Stimulated activated CD4-positive, alpha-beta T cell treated with anti-CD3 and anti-CD28 coated beads, Interleukin-15, amount 100 ng/mL, for 48 hours (primary cell): ENCODE measurements around the gene AMHR2.
"Not testable (repeated sequence)": the region's sequence is repeated elsewhere in the genome, so short reads cannot be mapped to it uniquely, and the experiment has no call there.

ENCODE experiments used
- DNase-seq, 2 donors: peaks; one replicate each; pipeline ENCODE4 v3.0.0-alpha.2; 2020; ENCODE audit warnings: low read depth in 2 of 2

AMHR2 gene

DNA sequence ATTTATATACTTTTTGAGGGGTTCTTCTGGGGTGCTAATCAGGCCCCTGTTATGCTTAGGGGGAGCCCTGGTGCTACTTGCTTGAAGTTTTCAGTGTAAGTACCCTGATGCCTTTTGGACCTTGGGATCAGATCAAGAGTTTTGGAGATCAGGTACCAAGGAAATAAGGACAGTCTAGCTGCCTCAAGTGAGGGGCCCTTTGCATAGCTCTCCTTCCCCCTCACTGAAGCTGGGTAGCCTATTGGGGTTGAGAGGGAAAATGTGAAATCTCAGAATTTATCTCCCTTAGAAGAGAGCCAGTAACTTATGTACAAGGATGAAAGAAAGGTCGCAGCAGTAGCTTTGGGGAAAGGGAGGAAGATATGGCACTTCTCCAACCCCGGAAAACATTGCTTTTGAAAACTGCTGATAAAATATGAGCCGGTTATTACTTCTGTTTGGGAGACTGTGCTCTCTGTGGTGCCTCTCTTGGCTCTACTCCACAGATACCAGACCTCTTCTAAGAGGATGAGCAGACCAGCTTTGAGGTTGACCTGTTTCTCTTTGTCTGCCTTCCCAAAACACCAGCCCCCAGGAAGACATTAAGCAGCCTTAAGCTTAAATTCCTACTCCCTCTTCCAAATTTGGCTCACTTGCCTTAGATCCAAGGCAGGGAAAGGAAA, 8.8 kb upstream of the AMHR2 start:
- no peak for DNase-seq

DNA sequence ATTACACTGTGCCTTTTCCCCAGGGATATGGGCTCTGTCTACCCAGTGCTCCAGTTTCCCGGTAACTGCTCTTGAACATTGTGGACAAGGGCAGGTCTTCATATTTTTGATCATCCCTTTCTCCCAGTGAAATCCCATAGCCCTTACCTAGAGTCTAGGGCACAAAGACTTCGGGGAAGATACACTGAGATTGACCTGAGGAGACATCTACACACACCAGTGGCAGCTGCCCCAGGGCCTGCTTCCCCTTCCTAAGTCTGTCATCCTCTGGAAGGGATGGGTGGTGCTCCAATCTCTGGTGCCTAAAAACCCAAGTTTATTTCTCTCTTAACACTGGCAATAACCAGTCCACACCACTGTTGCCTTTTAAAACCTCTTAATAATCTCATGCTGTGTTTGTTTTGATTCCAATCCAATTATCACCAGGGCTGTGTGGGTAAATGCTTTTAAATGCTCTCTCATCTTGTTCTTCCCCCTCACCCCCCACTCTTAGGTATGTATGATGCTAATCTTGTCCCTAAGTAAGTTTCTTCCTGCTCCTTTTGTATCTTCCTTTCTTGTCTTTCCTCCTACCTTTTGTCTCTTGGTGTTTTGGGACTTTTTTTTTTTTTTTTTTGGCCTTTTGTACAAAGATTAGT, 7.8 kb upstream of the AMHR2 start:
- DNase-seq: not testable (repeated sequence)

DNA sequence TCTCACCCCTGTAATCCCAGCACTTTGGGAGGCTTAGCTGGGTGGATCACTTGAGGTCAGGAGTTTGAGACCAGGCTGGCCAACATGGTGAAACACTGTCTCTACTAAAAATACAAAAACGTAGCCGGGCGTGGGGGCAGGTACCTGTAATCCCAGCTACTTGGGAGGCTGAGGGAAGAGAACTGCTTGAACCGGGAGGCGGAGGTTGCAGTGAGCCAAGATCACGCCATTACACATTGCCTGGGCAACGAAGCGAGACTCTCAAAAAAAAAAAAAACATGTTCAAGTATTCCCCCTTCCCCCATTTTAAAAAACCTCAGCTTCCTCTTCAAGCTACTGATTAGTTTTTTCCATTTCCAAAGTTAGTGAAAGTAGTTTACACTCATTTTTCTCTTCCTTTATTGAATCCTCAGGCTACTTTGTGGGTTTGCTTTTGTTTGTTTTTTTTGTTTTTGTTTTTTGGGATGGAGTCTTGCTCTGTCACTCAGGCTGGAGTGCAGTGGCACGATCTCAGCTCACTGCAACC, 6.3 kb upstream of the AMHR2 start:
- DNase-seq: not testable (repeated sequence)

DNA sequence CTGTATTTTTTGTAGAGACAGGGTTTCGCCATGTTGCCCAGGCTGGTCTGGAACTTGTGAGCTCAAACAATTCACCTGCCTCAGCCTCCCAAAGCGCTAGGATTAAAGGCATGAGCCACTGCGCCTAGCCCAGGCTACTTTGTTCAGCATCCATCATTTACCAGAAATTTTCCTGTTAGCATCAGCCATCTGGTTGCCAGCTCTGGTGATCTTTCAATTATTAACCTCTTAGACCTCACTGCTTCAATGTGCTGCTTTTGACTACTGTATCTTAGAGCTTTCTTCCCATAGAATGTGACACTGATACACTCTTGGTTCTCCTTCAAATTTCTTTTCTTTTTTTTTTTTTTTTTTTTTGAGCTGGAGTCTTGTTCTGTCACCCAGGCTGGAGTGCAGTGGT, 5.4 kb upstream of the AMHR2 start:
- no peak for DNase-seq

DNA sequence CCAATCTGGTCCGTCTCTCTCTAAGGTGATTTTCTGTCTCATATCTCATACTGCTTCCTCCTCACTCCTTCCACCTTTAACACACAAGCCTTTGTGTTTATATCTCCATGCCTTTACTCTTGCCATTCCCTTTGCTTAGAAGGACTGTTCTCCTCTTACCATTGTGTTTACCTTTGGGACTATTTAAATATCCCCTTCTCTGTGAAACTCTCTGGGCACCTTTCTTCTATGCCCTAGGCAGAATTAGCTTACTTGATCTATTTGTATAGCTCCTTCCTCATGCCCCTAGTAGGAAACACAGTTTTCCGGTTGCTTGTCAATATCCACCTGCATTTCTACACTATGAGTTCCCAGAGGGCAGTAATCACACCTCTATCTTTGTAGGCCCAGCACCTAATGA, 3.9 kb upstream of the AMHR2 start:
- no peak for DNase-seq

DNA sequence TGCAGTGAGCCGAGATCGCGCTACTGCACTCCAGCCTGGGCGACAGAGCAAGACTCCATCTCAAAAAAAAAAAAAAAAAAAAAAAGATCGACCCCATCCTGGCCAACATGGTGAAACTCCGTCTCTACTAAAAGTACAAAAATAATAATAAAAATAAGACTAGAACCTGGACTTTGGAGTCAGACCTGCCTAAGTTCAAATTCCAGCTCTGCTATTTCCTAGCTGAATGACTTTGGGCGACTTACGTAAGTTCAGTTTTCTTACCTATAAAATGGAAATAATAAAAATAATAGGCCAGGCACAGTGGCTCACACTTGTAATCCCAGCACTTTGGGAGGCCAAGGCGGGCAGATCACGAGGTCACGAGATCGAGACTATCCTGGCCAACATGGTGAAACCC, 1.4 kb upstream of the AMHR2 start:
- not testable (repeated sequence) for DNase-seq

DNA sequence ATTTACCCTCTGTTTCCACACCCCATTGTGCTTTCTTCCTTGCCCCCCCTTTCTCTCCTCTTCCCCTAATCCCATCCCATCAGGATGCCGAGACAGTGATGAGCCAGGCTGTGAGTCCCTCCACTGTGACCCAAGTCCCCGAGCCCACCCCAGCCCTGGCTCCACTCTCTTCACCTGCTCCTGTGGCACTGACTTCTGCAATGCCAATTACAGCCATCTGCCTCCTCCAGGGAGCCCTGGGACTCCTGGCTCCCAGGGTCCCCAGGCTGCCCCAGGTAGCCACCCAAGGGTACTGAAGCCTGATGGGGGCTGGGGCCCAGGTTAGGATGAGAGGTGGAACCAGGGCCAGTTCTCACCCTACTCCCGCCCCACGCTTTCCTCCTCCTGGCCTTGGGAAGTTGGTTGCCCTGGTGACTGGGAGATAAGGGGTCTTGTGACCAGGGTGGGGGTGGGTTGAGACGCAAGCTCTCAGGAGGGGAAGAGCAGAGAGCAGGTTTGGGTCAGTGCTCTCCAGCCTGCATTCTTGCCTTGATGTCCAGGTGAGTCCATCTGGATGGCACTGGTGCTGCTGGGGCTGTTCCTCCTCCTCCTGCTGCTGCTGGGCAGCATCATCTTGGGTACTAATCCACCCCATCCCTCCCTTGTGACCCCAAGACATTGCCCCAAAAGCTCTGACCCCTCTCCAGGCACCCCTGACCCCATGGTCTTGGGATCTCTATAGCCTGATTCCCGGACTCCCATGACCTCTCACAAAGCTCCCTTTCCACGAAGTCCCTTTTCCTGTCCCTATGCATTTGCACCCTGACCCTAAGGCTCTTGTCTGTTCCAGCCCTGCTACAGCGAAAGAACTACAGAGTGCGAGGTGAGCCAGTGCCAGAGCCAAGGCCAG, 1.2 kb downstream of the AMHR2 start:
- no peak for DNase-seq

DNA sequence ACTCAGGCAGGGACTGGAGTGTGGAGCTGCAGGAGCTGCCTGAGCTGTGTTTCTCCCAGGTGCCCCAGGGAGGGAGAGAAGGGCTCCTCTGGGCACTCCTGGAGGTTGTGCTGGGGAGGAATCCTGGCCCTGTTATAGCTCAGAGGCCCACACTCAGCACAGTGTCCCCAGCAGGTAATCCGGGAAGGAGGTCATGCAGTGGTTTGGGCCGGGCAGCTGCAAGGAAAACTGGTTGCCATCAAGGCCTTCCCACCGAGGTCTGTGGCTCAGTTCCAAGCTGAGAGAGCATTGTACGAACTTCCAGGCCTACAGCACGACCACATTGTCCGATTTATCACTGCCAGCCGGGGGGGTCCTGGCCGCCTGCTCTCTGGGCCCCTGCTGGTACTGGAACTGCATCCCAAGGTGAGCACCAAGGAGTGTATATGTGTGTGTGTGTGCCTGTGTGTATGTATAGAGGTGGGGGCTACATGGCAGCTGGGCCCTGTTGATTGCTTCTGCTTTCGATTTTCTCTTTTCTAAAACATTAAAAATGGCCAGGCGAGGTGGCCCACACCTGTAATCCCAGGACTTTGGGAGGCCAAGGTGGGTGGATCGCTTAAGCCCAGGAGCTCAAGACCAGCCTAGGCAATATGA, 2.0 kb downstream of the AMHR2 start:
- no peak for DNase-seq

DNA sequence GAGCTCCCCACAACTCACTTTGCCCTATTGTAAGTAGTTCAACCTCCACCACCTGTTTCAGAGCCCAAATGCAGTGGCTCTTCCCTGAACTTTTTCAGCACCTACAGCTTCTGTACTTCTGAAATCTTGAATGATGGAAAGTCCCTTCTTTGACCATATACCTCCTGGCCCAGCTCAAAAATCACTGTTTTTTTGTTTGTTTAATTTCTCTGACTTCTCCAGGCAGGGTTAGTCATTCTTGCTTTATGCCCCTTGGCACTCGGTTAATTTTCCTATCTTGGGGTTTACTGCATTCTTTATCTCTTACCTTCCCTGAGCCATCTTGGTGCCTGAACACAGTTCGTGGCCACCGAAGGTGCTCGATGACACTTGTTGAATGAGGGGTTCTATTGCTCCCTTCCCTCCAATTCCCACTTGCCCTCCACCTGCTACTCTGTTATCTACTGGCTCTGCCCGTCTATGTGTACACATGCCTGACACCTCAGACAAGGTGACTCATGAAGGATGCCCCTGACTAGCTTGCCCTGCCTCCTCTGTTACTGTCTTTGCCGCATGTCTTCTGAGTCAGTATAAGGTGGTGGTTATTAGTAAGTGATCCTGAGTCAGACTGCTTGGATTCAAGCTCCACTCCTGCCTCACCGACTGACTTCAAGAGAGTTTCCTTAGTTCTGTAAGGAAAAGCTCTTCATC, 4.4 kb downstream of the AMHR2 start:
- peak; percentile 45 to 53 for DNase-seq

DNA sequence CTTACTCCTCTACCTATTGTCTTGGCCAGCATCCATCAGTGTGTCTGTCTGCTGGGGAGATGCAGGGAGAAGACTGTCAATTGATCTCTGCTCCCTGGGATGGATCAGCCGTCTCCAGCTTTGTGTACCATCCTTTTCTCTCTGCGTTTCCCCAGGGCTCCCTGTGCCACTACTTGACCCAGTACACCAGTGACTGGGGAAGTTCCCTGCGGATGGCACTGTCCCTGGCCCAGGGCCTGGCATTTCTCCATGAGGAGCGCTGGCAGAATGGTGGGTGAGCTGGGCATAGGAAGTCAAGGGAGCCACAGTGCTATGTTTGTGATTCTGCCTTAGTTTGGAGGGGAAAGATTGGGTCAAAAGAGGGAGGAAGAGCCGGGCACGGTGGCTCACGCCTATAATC, 5.1 kb downstream of the AMHR2 start:
- no peak for DNase-seq

DNA sequence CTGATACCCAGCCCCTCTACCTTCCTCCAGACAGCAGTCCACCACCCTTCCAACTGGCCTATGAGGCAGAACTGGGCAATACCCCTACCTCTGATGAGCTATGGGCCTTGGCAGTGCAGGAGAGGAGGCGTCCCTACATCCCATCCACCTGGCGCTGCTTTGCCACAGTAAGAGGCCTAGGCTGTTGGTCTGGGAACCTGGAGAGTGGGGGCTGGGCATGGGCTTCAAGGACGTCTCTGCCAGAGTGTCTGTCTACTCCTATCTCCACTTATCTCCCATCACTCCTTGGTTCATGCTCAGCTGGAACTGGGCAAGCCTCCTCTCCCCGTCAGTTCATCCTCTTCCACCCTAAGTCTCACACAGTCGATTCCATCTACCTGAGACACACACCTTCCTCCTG, 6.5 kb downstream of the AMHR2 start:
- no peak for DNase-seq

DNA sequence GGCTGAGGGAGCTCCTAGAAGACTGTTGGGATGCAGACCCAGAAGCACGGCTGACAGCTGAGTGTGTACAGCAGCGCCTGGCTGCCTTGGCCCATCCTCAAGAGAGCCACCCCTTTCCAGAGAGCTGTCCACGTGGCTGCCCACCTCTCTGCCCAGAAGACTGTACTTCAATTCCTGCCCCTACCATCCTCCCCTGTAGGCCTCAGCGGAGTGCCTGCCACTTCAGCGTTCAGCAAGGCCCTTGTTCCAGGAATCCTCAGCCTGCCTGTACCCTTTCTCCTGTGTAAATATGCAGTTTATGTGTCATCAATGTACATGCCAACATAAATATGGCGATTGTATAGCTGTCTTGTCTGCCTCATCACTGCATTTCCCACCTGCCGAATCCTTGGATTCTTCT, 7.5 kb downstream of the AMHR2 start:
- DNase-seq: no peak

DNA sequence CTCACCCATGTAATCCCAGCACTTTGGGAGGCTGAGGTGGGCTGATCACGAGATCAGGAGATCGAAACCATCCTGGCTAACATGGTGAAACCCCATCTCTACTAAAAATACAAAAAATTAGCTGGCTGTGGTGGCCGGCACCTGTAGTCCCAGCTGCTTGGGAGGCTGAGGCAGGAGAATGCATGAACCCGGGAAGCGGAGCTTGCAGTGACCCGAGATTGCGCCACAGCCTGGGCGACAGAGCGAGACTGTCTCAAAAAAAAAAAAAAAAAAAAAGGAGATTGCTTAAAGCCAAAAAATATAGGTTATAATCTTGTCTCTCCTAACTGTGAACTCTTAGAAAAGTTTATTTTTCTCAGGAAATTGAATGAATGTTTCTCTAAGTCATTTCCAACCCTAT, 11.7 kb downstream of the AMHR2 start:
- DNase-seq: not testable (repeated sequence)

DNA sequence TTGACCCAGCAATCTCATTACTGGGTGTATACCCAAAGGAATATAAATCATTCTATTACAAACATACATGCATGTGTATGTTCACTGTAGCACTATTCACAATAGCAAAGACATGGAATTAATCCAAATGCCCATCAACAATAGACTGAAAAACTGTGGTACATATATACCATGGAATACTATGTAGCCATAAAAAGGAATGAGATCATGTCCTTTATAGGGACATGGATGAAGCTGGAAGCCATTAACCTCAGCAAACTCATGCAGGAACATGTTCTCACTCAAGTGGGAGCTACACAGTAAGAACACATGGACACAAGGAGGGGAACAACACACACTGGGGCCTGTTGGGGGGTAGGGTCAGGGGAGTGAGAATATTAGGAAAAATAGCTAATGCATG, 15.9 kb downstream of the AMHR2 start:
- DNase-seq: not testable (repeated sequence)

DNA sequence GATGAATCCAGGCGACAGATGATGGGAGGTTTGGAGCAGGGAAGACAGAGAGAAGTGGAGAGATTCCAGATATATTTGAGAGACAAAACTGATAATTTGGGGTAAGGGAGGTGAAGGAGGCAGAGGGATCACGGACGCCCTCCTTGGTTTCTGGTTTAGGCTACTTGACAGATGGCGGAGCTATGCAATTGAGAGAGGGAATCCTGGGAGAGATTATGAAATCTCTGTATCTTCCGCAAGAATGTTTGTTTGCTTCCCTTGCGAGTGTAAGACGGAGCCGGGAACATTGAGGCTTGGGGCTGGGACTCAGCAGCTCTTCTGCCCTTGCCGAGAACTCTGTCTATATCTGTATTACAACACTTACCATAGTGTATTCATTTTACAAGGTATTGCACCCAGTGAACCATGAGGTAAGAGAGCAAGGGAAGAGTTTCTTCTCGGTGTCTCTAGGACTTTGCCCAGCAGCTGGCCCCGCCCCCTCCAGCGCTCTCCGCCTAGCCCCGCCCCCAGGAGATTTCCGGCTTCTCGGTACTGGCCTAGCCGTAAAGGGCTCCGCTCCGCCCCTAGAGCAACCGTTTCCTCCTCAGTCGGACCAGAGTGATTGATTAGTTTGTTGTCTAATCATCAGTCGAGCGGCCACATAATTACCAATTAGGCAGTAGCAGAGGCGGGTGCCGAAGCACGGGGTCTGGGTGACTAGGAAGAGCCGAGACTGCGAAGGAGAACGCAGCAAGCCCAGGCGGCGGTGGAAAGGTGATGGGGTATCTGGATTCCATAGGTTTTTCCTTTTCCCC, 17.6 kb downstream of the AMHR2 start, which contains the start of gene PRR13:
TSS of gene PRR13 (plus strand) at position 695 of the 794 bp plus-strand sequence. CDS start 981 bp downstream, outside the sequence.
- peak; percentile 98 to 99 for DNase-seq

DNA sequence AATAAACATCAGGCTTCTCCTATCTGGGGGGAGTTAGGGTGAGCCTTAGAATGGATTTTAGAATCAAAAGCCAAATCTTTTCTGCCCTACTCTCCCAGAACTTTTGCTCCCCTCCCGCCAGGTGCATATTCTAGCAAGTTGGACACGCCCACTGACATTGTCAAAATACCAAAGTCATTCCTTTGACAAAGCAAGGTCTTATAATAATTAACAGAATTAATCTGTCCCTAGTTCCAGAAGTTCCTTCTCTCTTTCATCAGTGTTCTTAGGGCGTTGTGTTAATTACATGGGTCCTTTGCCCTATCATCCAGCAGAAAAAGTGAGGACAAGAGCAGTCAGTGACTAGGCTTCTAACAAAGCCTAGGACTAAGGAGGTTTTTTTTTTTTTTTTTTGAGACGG, 20.3 kb downstream of the AMHR2 start:
- DNase-seq: no peak

DNA sequence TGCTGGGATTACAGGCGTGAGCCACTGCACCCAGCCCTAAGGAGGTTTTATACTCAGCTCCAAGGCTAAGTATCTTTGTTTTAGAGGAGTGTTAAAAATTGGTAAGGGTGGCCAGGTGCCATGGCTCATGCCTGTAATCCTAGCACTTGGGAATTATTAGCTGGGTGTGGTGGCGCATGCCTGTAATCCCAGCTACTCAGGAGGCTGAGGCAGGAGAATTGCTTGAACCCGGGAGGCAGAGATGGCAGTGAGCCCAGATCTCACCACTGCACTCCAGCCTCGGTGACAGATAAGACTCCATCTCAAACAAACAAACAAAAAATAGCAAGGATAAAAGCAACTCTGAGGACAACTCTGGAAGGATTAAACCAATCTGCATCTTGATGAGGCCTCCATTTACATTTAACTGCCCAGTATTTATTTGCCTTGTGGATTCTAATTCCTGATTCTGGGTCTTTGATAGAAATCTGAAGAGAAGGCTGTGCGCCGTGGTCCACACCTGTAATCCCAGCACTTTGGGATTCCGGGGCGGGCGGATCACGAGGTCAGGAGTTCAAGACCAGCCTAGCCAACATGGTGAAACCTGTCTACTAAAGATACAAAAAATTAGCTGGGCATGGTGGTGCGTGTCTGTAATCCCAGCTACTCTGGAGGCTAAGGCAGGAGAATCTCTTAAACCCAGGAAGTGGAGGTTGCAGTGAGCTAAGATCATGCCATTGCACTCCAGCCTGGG, 21.1 kb downstream of the AMHR2 start:
- DNase-seq: not testable (repeated sequence)

DNA sequence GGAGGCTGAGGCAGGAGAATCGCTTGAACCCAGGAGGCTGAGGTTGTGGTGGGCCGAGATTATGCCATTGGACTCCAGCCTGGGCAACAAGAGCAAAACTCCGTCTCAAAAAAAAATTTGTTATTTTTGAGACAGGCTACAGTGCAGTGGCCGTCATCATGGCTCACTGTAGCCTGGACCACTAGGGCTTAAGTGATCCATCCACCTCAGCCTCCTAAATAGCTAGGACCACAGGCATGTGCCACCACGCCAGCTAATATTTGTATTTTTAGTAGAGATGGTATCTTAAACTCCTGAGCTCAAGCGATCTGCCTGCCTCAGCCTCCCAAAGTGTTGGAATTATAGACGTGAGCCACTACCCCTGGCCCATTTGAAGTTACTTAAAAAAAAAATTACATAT, 27.3 kb downstream of the AMHR2 start:
- no peak for DNase-seq

DNA sequence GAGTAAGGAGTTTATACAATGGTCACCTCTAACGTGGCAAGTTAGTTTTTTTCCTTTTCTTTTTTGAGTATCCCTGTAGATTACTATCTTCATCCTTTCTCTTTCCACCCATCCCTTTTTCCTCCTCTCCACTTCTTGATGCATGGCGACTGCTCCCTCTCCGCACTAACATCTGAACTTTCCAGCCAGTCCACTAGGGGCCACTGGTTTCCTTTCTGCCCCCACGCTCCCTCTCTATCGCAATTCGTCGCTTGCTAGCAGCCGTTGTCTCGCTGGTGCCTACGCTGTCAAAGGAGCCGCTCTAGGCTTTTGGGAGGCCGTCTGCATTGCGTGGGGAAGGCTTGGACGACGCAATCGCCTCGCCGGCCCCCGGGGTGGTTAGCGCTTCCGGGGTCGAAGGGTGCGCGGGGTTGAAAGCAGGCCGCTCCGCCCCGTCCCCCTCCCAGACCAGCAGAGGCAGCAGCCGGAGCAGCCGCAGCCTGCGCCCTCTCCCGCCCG, 28.1 kb downstream of the AMHR2 start, which contains the start of gene PCBP2:
TSS of gene PCBP2 (plus strand) at position 442 of the 498 bp plus-strand sequence. CDS start 2,699 bp downstream, outside the sequence.
- peak; percentile 97 to 99 for DNase-seq
